Activated CD8-positive, alpha-beta memory T cell treated with anti-CD3 and anti-CD28 coated beads, Interleukin-2, amount 50 U/mL, for 24 hours (primary cell): ENCODE results near the gene TGM1.
A peak's percentile ranks its signal among the peaks of the same experiment; 100 is the strongest.

ENCODE experiments used
- DNase-seq: peaks from one replicate; pipeline ENCODE4 v3.0.0-alpha.2; 2020; ENCODE audit errors: extremely low read depth

The TGM1 gene

DNA sequence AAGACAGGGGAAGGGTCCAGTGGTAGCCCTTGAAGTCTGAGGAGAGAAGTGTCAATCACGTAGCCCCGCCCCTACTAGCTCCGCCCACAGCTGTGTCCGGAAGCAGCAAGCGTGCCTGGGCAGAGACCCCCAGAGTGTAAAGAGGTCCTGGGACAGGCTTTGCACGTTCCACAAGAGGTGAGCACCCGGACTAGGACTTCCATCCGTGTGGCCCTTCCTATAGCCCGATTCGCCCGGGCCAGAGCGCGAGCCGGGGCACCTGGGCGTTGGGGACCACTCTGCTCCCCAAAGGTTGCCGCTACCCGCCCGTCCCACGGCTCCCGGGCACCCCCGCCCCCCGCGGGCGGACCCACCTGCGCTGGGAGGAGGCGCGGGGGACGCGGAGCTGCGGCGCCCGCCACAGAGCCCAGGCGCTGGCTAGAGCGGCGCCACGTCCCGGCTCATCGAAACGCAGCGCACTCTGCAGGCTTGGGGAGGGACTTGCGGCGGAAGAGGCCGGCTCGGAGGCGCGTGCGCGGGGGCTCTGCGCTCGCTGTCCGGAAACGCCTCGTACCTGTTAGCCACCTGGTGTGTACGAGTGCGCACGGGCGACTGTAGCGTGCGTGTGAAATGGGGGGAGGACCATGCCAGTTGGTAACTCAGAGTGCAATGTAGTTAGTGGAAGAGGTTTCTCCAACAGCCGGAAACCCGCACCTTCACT lies 8.3 kb upstream of the TGM1 start, which contains the start of gene RABGGTA:
Gene RABGGTA, minus strand, starts transcription at position 464 of the 700 bp plus-strand sequence. CDS start 482 bp downstream, outside the sequence.
- DNase-seq = peak; percentile 57

GRCh38 chr14:24270537-24271133 lies 7.7 kb upstream of the TGM1 start:
- DNase-seq = no peak

DNA sequence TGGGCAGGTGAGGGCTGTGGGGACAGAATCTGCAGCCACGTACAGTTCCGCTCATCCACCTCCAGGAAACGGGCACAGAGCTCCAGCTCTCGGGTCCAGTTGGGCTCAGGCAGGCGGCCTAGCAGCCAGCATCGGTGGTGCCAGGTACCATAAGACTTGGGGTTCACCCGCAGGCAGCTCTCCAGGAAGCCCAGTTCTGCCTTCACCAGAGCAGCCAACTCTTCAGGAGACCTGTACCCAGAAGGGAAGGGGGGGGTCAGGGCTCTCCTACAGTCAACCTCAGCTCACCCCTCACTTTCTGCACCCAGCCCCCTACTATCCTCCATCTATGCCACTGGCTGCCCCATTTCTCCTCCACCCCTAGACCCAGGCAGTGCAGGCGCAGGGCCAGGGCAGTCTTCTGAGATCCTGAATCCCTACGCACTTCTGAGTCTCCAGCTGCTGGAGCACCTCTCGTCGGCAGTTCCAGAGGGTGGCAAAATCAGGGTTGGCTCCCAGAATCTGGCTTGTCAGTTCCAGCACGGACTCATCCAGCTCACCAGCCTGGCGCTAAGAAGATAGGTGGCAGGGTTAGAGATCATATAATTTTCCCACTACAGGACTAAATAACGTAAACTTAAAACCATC lies 7.0 kb upstream of the TGM1 start:
- DNase-seq = no peak

- DNase-seq = no peak
Measured at GRCh38 chr14:24269368-24269767, 6.4 kb upstream of the TGM1 start.

DNA sequence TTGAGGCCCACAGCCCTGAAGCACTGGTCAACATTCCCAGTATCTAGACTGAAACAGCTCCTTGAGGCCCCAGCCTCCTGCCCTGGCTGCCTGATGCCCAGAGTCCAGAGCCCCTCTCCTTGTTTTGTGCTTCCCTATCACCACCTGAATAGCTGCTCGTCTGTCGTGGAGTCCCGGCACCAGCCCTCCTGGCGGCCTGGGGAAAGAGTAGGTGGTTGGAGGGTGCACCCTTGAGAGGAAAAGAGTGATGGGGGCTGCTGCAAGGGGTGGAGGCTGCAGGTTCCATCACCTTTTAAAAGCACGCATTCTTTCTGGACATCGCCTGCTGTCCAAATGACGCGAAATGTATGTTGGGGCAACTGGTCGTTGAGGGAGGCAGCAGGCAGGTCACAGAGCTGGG lies 5.2 kb upstream of the TGM1 start:
- no peak for DNase-seq

DNA sequence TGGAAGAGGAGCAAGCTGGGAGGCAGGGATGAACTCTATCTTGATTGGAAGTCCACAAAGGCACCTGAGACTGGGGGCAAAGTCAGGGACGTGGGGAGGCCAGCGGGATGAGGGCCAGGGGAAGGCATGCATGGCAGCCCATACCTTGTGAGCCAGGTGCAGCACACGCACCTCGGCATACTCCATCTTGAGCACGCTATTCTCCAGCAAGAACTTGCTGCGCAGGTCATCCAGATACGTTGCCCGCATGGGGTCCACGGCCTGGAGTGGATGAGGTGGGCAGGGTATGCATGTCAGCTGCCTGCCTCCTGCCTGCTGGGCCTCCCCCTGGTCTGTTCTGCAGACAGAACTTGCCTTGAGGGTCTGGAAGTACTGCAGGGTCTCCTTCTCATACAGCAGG lies 4.5 kb upstream of the TGM1 start:
- no peak for DNase-seq

DNA sequence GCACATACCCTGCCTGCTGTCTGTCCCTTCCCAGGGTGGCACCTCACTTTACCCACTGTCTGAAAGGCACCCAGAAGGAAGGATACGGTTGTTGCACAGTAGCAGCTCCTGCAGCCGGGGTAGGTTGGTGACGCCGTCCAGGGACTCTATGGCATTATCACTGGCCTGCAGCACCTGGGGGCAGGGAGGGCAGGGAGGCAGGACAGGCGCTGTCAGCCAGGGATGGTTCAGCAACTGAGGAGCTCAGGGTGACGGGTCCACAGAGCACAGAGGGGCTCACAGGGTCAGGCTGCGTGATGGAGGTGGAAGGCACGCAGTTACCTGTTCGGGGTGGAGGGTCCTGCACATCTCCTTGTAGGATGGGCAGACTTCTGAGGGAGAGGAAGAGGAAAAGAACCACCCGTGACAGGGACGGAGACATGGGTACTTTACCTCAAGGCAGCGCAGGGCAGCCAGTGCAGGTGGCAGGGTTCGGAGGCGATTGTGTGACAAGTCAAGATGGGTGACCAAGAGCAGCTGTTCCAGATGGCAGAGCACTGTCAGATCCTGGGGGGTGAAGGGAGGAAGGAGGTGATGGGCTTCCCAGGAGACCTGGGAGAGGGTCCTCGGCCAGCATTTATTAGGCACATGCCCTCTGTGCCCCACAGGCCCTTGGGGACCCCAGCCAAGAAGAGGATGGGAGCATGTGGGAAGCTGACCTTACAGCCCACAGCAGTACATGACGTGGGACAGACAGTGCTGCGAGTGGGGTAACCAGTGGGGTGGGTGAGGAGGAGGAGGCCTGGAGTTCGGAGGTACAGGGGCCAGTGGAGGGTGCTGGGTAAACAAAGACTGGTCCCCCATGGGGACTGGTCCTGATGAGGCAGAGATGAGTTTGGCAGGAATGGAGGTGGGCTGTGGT lies 3.6 kb upstream of the TGM1 start:
- no peak for DNase-seq

- DNase-seq = no peak
Measured at GRCh38 chr14:24264298-24264697, 1.3 kb upstream of the TGM1 start.

DNA sequence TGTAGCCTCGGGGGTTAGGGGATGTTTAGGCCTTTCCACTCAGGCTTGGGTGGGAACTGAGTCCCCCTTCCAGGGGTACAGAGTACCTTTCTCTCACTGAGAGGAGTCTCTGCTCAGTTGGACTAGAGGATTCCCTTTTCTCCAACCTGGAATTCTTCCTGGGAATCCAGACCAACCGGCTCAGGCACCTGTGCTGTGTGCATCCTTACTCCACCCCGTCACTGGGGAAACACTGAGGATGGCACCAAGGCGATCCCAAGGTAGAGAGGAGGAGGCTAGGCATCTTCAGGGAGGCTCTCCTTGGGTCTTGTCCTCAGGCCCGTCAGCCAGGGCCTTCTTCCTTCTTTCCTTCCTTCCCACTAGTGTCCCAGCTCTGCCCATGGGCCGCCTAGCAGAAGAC lies 871 bp upstream of the TGM1 start:
- DNase-seq = no peak

- no peak for DNase-seq
Measured at GRCh38 chr14:24261969-24262327, 1.0 kb downstream of the TGM1 start.

DNA sequence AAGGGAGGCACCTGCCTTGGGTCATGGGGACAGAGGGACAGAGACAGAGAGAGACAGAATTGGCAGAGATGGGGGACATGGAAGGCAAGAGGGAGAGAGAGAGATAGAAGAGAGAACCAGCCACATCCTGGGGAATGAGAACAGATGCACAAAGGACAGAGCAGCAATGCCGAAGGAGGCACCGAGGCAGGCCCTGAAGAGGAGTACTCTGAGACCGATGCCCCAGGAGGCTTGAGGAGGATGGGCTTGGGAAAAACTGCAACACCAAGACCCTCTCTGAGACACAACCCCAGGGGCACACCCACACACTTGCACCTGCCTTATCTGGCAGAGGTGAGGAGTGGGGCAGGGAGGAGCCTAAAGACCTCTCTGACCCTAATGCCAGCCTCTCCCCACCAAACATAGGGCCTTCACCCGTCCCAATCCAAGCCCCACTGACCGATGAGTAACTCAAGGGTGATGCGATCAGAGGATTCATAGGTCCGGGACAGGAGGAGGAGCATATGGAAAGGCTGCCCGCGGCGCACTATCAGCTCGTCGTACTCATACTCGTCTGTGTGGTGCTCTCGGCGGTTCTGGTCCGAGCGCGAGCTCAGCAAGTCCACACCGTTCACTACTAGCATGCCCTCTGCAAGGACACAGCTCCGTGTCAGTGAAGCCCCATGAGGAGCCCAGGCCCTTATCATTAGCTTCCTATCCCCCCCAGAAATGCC lies 1.6 kb downstream of the TGM1 start:
- DNase-seq = no peak

DNA sequence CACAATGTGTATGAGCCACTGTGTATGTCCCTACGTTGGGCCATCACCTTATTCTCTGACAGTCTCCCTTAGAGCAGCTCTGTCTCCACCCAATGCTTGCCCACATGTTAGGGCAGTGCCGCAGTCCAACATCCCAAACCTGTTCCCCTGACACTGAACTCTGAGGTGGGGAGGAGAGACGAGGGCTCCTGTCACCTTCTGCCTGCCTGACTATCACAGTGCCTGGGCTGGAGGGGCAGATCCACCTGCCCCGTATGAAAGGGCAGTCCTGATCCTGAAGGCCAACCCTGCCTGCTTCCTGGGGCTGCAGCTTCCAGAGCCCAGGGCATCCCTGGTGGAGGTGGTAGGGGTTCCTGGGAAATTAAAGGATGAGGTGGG lies 2.2 kb downstream of the TGM1 start:
- DNase-seq = no peak

GRCh38 chr14:24260026-24260779 lies 2.8 kb downstream of the TGM1 start:
- DNase-seq = no peak

DNA sequence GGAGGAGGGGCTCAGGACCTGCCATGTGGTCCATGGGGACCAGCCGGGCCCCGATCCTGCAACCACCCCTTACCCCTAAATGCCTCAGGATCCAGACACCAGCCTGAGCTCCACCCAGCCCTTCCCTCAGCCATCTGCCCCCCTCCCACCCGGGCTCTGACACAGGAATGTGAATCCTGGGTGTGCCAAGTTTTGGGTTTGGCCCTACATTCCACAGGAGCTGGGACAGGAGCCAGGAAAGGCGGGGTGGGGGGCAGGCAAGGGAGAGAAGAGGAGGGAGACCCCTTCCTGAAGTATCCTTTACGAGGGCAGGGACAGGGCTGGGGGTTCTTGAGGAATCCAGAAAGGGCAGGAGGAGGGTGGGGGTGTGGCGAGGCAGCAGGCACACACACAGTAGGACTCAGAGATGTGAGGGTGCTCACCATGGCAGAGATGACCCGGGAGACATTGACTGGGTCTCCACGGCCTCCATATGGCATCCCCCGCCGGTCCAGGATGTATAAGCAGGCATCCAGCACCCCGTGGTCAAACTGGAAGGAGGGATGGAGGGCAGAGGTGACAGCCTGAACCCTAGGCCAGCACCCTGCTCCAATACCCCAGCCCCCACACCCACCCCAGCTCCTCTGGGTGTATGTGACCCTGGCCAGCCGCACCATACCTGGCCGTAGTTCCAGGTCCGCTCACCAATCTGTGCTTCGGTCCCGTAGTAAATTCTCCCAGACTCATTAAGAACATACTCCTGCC lies 3.5 kb downstream of the TGM1 start:
- DNase-seq = no peak

DNA sequence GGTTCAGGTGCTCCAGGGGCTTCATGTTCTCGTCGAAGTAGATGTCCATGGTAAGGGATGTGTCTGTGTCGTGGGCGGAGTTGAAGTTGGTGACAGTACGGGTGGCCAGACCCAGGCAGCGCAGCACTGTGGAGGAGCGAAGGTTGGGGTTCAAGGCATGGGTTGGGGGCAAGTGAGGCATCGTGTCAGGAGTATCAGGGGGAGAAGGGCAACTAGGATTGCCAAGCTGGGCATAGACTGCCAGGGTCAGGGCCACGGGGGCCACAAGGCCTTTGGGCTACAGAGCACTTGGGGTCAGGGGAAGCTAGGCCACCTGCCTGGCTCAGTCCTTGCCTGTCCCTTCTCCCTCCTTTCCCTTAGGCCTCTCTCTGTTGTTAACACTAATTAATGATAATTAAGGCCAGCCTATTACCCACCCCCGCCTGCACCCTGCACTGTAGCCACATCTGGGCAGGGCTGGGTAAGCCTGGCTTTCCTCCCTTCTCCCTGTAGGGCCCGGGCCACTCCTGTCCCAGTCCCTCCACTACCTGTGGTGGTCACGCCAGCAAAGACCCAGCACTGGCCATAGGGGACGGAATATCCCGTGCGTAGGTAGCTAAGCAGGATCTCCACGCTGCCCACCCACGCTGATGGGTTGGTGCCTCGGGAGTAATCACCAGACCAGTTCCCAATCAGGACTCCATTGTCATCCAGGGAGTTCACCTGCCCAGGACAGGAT lies 4.3 kb downstream of the TGM1 start:
- DNase-seq = no peak

GRCh38 chr14:24258119-24258518 lies 4.9 kb downstream of the TGM1 start:
- no peak for DNase-seq

GRCh38 chr14:24256960-24257359 lies 6.0 kb downstream of the TGM1 start:
- DNase-seq = no peak

DNA sequence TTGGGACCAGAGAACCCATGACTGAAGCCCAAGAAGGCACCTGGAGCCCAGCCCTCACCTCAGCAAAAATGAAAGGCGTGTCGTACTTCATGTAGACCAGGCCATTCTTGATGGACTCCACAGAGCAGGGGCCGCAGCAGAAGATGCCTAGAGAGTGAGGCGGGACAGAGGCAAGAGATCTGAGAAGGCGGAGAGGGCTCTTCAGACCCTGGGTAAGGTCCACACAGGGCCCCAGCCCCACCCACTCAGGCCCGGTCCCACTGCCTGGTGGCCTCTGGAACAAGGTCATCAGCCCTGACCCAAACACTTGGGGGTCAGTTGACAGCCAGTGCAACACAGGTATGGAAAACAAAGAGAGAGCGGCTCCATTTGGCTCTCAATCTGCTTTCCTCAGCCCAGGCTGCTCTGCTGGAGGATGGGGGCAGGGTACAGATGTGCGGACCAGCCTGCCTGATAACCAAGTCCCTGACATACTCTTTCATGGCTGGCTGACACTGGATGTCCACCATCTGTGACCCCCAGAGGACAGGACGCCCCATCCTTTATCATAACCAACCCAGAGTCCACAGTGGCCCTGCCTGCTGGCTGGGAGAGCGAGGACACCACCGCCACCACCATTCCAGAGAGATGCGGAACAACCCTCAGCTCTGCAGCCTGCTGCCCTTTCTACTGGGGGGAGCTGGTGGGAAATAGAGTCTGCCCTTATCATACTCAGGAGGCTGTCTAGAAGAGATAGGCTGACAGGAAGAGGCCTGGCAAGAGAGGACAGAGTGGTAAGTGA lies 6.9 kb downstream of the TGM1 start:
- DNase-seq = no peak

DNA sequence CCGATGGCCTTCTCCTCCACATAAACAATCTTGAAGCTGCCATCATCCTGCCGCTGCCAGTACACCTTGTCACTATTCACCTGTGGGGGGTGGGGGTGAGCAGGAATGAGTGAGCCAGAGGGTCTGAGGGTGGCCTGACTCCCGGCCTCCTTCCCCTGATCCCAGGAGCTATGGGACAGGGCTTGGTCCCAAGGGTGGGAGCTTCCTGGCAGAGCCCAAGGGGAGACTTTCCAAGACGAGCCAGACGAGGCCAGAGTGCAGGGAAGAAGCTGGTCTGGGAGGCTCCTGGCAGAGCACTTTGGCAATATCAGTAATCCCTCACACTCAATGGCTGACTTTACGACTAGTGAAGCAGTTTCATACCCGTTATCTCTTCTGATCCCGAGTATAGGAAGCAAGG lies 7.5 kb downstream of the TGM1 start:
- DNase-seq = no peak
